NB4 (cell line): ENCODE data around the gene RRBP1.

Experiments
- DNase-seq: peaks from one replicate; pipeline ENCODE4 v3.0.0; 2010; ENCODE audit warnings: low read depth
- H3K4me3 ChIP-seq: one replicate; pipeline ENCODE4 v1.5.1; 2011; ENCODE audit warnings: mild to moderate bottlenecking, low read depth, low read length, moderate library complexity
- CTCF ChIP-seq: IDR thresholded peaks from one replicate; pipeline ENCODE4 v1.5.1; 2012; ENCODE audit warnings: low read depth, low read length
- MYC ChIP-seq: IDR thresholded peaks from 2 replicates; pipeline ENCODE4 v1.6.1; 2011; ENCODE audit warnings: low read depth, low read length
- POLR2A ChIP-seq: IDR thresholded peaks from 2 replicates; pipeline ENCODE4 v1.6.1; 2011; ENCODE audit warnings: mild to moderate bottlenecking; ENCODE audit not compliant: insufficient read length; ENCODE audit errors: extremely low read depth
- TF ChIP-seq, protein P1 (sequence below): IDR thresholded peaks from 2 replicates; pipeline ENCODE4 v1.6.1; 2011; ENCODE audit warnings: low read depth, low read length

Gene RRBP1

DNA sequence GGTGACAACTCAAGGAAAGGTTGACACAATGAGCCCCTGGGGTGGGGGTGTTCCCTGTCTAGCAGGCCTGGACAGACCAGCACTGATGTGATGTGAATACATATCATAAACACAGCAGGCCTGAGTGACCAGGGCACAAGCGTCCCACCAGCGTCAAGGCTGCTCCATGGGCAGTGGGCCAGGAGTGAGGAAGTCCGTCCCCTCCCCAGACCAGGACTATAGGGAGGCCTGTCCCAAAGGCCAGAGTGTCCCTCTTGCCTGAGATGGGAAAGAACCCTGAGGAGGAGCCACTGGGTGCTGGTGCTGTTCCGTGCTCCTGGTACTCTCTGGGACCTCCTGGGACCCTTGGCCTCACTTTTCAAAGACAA is 44.6 kb downstream of the RRBP1 start:
- DNase-seq: no peak
- no peak for TF ChIP-seq CTCF
- TF ChIP-seq, protein P1, sequence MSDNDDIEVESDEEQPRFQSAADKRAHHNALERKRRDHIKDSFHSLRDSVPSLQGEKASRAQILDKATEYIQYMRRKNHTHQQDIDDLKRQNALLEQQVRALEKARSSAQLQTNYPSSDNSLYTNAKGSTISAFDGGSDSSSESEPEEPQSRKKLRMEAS: no peak
- TF ChIP-seq POLR2A: no peak
- no peak for TF ChIP-seq MYC
- no peak overlapping the region for H3K4me3 ChIP-seq

DNA sequence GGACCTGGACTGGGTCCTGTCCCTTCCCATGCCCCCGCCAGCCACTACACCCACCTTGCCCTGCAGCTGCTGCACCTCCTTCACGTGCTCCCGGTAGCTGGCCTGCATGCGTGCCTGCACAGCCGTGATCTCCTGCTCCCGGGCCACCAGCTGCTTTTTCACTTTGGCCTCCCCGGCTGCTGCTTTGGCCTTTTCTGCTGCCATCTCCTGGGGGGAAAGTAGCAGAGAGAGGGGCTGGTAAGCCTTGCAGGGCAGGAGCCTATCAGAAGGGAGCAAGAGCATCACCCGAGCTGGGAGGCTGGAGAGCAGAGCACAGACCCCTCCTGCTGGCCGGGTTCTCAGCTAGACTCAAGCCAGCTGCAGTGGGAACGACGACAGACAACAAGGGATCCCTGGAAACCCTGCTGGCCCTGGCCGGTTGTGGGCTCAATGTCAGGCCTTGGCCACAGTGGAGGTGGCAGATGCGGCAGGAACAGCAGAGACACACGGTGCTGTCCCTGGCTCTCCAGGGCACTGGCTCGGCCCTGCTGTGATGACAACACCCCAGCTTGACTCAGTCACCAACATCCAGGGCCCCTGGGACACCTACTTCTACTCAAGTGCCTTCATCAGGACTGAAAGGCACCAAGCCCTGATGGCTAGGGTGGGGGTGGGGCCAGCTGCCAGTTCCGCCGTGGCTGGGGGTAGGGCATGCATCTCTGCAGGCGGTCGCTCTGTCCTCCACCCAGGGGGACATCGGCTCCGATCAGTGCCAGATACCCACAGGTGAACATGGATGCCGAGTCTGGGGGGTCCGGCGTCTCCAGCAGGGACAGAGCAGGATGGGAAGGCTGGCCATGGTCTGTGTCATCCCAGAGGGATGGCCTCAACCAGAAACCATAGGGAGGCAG is 45.3 kb downstream of the RRBP1 start:
- no peak overlapping the region for H3K4me3 ChIP-seq
- TF ChIP-seq POLR2A (no peak), MYC (no peak), CTCF (no peak)
- TF ChIP-seq, protein P1: no peak
- no peak for DNase-seq

DNA sequence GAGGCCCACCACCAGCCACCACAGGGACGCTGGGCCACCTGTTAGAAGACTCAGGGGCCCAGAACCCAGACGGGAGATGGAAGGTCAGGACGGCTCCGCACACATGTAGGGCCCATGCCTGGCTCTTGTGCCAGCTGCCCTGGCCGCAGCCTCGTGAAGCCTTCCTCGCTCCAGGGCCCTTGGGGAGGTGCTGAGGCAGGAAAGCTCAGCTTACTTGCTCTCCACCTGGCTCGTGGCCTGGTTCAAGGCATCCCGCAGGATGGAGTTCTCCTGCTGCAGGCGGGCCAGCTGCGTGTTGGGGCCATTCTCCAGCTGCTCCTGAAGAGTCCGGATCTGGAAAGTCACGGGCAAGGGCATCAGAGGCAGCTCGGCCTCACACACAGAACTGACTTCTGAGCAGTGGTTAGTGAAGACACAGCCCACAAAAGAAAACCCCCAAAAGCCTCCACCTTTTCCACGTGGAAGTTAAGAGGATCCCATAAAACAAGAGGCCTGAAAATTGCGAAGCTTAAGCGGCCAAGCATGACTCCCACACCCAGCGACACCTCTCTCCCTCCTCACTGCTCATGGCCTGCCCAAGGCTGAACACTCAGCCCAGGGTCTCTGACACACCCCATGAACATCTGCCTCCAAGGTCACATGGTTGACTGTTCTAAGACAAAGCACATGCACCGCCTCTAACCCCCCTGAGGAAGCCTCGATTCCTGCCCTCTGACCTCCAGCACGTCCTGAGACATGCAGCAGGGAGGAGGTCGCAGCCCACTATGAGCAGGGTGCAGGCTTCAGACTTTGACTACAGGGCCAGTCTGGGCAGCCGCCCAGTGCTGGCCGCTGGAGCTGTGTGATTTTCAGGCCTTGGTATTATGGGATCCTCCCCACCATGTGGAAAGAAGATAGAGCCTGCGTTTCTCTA is 46.5 kb downstream of the RRBP1 start:
- no peak overlapping the region for H3K4me3 ChIP-seq
- TF ChIP-seq CTCF (no peak), MYC (no peak), POLR2A (no peak)
- TF ChIP-seq, protein P1: peak; percentile 41
- DNase-seq: no peak

- H3K4me3 ChIP-seq: no peak overlapping the region
- TF ChIP-seq MYC (no peak), POLR2A (no peak), CTCF (no peak)
- TF ChIP-seq, protein P1: no peak
- no peak for DNase-seq
Measured at GRCh38 chr20:17634661-17635331, 47.2 kb downstream of the RRBP1 start.

DNA sequence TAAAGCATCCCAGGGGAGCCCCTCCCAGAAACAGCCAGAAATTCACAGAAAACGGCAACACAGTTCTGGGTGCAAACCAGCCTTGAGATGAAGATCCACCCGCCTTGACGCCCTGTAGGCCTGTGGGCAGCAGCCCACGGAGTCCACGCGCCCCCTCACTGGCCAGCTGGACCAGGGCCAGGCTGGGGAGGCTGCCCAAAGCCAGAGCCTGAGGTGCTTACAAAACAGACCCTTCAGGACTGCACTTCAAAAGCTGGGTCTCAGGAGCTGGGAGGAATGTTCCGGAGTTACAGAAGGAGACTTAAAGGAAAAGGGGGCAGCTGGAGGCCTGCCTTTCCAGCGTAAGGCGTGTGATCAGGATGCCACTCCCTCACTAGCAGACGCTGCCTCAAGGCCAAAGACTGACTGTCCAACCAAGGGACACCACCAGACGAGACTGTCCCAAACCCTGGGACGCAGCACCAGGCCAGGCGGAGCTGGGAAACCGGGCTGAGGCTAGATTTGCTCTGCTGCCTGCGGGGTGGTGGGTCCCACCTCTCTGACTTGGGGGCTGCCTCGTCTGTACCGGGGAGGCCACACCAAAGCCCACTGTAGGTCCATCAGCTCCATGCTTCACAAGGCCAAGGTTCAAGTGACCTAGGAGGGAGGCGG is 48.1 kb downstream of the RRBP1 start:
- no peak overlapping the region for H3K4me3 ChIP-seq
- DNase-seq: no peak
- TF ChIP-seq CTCF (no peak), POLR2A (no peak), MYC (no peak)
- TF ChIP-seq, protein P1: no peak
